T-helper 2 cell treated with Interferon-gamma antibody and Interleukin-4, amounts not matched to agents 5 μg/mL and 100 μg/mL, for 36 hours (primary cell): ENCODE measurements around the gene PDZD7.

Source experiments
- DNase-seq: peaks from one replicate; pipeline ENCODE4 v3.0.0; 2021; ENCODE audit warnings: low spot score
- H3K27ac Mint-ChIP-seq: one replicate; pipeline ENCODE4 v1.8.0; 2021; ENCODE audit warnings: mild to moderate bottlenecking, mixed read lengths
- H3K27me3 Mint-ChIP-seq: one replicate; pipeline ENCODE4 v1.8.0; 2021; ENCODE audit warnings: low read depth, mixed read lengths
- H3K36me3 Mint-ChIP-seq: one replicate; pipeline ENCODE4 v1.8.0; 2021; ENCODE audit warnings: low read depth, mixed read lengths
- H3K4me1 Mint-ChIP-seq: one replicate; pipeline ENCODE4 v1.8.0; 2021; ENCODE audit warnings: low read depth, mixed read lengths
- H3K4me3 Mint-ChIP-seq: one replicate; pipeline ENCODE4 v1.8.0; 2022; ENCODE audit warnings: mild to moderate bottlenecking, moderate library complexity, mixed read lengths
- H3K9me3 Mint-ChIP-seq: one replicate; pipeline ENCODE4 v1.8.0; 2021; ENCODE audit warnings: mixed read lengths

The PDZD7 gene

DNA sequence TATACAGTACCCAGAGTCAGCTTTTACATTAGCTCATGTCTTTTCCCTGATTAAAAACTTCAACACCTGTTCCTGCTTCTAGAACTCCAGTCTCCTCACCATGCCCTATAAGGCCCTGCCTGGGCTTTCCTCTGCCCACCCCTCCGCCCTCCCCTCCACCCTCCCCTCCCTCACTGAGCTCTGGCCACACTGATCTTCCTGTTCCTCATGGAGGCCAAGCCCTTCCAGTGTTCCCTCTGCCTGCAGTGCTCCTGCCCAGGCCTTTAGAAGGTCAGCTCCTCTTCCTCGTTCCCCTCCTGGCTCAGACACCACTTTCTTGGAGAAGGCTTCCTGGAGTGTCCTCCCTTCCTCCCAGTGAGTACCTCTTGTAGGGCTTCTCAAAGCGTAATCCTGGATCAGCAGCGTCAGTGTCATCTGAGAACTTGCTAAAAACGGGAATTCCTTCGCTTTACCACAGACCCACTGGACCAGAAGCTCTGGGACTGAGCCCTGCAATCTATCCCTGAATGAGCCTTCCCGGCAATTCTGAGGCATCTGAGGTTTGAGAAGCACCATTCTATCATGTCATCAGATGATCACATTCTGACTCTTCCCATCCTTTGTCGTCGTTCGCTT, 3.7 kb downstream of the PDZD7 start:
- H3K9me3 Mint-ChIP-seq = no peaks in the 10 kb centered on the region
- no peak for DNase-seq
- no peak overlapping the region for H3K27ac Mint-ChIP-seq
- peaks cover 4% of the 10 kb centered on the region for H3K4me1 Mint-ChIP-seq
- no peak overlapping the region for H3K4me3 Mint-ChIP-seq
- H3K36me3 Mint-ChIP-seq = no peaks in the 10 kb centered on the region
- H3K27me3 Mint-ChIP-seq = peaks cover 19% of the 10 kb centered on the region

DNA sequence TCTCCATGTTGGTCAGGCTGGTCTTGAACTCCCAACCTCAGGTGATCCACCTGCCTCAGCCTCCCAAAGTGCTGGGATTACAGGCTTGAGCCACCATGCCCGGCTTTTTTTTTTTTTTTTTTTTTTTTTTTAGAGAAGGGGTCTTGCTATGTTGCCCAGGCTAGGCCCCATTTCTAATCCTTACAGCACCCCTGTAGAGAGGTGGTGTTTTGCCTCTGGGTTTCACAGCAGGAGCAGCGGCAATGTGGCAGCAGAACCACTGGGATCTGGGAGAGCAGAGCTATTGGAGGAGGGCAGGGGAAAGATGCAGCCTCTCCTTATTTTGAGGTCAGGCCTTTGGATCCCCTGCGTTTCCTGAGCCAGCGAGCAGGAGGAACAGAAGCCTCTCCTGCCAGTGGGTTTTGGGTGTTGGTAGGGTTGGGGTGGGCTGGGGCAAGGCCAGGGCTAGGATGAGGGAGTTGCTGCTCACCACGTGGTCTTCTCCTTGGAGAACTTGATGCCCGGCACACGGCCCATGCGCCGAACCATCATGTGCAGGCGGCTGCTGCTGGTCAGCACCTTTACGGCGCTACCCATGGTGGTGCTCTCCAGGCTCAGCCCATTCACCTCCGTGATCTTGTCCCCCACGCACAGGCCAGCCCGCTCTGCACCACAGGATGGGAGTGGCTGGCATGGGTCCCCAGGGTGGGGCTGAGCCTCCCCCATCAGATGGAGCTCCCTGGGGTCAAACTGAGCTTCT, 7.8 kb downstream of the PDZD7 start:
- H3K4me1 Mint-ChIP-seq = peaks cover 4% of the 10 kb centered on the region
- H3K36me3 Mint-ChIP-seq = no peaks in the 10 kb centered on the region
- H3K4me3 Mint-ChIP-seq = no peak overlapping the region
- H3K27ac Mint-ChIP-seq = no peak overlapping the region
- no peak for DNase-seq
- peaks cover 22% of the 10 kb centered on the region for H3K27me3 Mint-ChIP-seq
- H3K9me3 Mint-ChIP-seq = no peaks in the 10 kb centered on the region

DNA sequence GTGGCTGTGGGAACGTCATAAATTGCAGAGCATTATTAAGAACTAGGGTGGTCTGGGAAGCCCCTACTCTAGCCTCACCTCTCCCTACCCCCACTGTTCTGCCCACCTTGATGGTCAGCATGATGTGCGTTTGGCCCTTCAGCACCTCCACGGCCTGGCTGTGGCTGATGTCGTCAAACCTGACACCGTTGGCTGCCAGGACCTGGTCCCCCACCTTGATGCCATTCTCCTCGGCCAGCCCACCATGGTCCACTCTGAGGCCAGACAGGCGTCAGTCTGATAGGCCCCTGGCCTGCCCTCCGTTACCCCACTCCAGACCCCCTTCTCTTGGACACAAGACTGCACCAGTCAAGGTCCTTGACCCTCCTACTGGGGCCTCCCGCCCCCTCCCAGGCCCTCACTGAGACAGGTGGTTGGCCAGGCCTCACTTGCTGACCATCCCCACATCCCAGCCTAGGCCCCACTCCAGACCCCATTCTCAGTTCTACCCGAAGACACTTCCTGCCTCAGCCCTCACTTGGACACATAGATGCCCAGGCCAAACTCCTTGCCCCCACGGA, 9.2 kb downstream of the PDZD7 start:
- no peaks in the 10 kb centered on the region for H3K9me3 Mint-ChIP-seq
- DNase-seq = no peak
- no peaks in the 10 kb centered on the region for H3K36me3 Mint-ChIP-seq
- H3K27ac Mint-ChIP-seq = no peak overlapping the region
- H3K27me3 Mint-ChIP-seq = peaks cover 24% of the 10 kb centered on the region
- no peak overlapping the region for H3K4me3 Mint-ChIP-seq
- H3K4me1 Mint-ChIP-seq = peaks cover 4% of the 10 kb centered on the region

DNA sequence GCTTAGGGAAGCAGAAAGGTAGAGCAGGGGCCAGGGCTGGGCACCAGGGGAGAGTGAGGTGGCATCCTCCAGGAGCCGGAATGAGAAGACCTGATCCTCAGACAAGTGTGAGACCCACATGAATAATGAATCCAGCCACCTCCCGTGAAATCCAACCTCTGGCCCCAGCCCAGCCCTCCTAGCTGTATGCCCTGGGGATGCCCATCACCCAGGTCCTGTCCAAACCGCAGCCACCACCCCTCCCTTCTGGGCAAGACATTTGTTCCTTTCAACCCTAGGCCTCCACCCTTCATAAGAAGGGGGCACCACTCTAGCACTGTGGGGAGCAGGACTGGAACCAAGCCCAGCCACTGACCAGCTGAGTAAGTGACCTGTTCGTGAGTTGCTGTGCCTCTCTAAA, 9.7 kb downstream of the PDZD7 start:
- peaks cover 28% of the 10 kb centered on the region for H3K27me3 Mint-ChIP-seq
- H3K9me3 Mint-ChIP-seq = no peaks in the 10 kb centered on the region
- no peaks in the 10 kb centered on the region for H3K36me3 Mint-ChIP-seq

DNA sequence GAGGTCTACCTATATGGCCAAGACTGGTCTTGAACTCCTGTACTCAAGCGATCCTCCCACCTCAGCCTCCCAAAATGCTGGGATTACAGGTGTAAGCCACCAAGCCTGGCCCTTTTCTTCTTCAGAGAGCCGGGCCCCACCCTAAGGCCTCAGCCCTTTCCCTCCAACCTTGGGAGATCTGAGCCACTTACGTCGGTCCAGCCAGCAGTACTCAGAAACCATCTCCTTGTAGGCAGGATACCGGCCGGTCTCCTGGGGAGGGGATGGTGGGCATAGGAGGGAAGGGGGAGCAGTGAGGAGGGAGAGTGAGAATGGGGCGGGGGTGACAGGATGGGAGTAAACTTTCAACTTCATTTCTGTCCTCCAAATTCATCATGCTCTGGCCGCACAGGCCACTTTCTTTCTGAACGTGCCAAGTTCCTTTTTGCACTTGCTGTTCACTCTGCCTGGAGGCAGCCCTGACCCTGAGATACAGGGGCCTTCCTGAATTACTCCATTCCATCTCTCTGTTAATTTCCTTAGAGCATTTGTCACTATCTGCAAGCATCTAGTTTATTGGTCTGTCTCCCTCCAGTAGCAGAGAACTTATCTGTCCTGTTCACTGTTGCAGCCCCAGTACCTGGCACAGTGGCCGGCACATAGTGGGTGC, 10.4 kb downstream of the PDZD7 start:
- Mint-ChIP-seq H3K9me3 (no peaks in the 10 kb centered on the region), H3K27ac (no peak overlapping the region), H3K36me3 (no peaks in the 10 kb centered on the region), H3K27me3 (peaks cover 30% of the 10 kb centered on the region), H3K4me3 (no peak overlapping the region), H3K4me1 (peaks cover 4% of the 10 kb centered on the region)
- DNase-seq = no peak

More for the DNA sequence above, 9.7 kb downstream of the PDZD7 start:
- peaks cover 4% of the 10 kb centered on the region for H3K4me1 Mint-ChIP-seq
- no peak overlapping the region for H3K4me3 Mint-ChIP-seq
- no peak for DNase-seq
- no peak overlapping the region for H3K27ac Mint-ChIP-seq

DNA sequence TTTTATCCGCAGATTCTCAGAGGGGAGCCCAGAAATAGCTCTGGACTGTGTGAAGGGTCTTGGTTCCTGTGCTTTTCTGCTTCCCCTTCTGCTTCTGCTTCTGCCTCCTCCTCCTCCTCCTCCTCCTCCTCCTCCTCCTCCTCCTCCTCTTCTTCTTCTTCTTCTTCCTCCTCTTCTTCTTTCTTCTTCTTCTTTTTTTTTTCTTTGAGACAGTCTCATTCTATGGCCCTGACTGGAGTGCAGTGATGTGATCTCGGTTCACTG, 11.6 kb downstream of the PDZD7 start:
- Mint-ChIP-seq H3K4me3 (no peak overlapping the region), H3K4me1 (peaks cover 6% of the 10 kb centered on the region), H3K27ac (no peak overlapping the region)

DNA sequence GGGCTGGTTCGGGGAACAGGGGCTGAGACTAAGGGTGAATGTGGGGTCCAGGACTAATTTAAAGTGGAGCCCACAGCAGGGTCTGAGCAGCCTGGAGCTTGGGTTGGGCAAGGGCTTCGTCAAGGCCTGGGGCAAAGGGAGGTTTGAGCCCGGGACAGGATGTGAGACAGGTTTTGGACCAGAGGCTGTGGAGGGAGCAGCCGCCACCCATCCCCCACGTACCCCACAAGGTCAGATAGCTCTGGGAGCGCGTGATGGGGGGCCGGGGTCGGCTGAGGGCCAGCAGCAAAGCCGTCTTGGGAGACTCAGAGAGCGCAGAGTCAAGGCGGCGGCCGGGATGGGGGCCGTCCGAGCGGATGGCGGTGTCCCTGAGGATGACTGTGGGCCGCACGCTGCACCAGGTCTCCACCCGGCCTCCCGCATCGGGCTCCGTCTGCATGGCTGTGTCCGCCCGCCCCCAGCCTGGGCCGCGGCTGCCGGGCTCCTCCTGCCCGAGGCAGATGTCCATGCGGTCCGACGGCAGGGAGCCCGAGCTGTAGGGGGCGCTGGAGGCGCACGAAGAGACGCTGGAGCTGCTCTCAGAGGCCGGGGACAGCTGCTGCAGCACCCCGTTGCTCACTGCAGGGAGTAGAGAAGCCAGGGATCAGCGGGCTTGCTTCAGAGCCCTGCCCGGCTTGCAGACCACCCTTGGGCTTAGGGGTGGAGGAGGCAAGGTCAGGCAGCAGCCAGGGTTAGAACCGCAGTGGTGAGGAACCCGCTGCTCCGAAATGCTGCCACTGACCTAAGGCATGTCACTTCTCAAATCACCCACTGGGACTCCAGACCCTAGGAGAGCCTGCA, 12.1 kb downstream of the PDZD7 start:
- H3K4me1 Mint-ChIP-seq = peaks cover 9% of the 10 kb centered on the region
- H3K4me3 Mint-ChIP-seq = no peak overlapping the region
- no peaks in the 10 kb centered on the region for H3K9me3 Mint-ChIP-seq
- no peaks in the 10 kb centered on the region for H3K36me3 Mint-ChIP-seq
- DNase-seq = peak; percentile 81
- H3K27ac Mint-ChIP-seq = no peak overlapping the region
- H3K27me3 Mint-ChIP-seq = peaks cover 30% of the 10 kb centered on the region

More for the DNA sequence above, 11.6 kb downstream of the PDZD7 start:
- Mint-ChIP-seq H3K9me3 (no peaks in the 10 kb centered on the region), H3K36me3 (no peaks in the 10 kb centered on the region), H3K27me3 (peaks cover 30% of the 10 kb centered on the region)
- no peak for DNase-seq

DNA sequence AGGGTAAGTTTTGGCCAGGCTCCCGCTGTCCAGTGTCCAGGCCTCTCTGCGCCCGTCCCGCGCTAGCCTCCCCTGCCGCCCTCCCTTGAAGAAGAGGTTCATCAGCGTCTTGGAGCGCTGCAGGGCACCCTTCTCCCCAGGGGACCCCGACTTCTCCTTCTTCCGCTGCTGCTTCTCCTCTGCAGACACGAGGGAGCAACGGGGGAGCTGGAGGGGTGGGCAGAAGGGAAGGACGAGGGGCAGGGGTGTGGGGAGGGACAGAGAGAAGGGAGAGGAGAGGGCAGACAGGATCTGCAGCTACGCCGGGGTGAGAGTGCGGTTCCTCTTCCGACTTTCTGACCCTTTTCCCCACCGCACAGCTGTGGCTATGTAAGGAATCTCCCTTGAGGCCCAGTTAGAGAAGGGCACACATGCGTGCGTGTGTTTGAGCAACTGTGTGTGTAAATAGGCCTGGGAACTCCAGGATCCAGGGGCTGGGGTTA, 12.8 kb downstream of the PDZD7 start:
- Mint-ChIP-seq H3K4me1 (peaks cover 11% of the 10 kb centered on the region), H3K27ac (no peak overlapping the region), H3K36me3 (no peaks in the 10 kb centered on the region), H3K4me3 (no peak overlapping the region), H3K27me3 (peaks cover 30% of the 10 kb centered on the region), H3K9me3 (no peaks in the 10 kb centered on the region)
- DNase-seq = no peak

DNA sequence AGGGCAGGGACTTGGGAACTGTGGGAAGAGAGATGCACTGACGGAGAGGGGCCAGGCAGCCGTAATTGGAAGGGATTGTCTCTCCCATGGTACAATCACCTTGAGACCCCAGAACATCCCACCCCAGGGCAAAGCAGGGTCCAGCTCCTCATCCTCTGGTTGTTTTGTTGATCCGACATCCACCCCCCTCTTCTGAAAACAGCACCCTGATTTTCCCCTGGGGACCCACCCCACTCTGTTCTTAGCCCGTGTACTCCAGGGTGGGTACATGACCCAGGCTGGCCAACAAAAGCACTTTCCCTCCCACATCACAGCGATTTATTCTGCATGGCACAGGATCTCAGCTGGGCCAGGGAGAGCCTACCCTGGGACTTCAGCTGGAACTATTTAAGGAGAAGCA, 14.1 kb downstream of the PDZD7 start:
- H3K4me1 Mint-ChIP-seq = peaks cover 16% of the 10 kb centered on the region
- H3K4me3 Mint-ChIP-seq = no peak overlapping the region
- H3K36me3 Mint-ChIP-seq = no peaks in the 10 kb centered on the region
- no peaks in the 10 kb centered on the region for H3K9me3 Mint-ChIP-seq
- no peak overlapping the region for H3K27ac Mint-ChIP-seq
- H3K27me3 Mint-ChIP-seq = peaks cover 30% of the 10 kb centered on the region
- DNase-seq = no peak

DNA sequence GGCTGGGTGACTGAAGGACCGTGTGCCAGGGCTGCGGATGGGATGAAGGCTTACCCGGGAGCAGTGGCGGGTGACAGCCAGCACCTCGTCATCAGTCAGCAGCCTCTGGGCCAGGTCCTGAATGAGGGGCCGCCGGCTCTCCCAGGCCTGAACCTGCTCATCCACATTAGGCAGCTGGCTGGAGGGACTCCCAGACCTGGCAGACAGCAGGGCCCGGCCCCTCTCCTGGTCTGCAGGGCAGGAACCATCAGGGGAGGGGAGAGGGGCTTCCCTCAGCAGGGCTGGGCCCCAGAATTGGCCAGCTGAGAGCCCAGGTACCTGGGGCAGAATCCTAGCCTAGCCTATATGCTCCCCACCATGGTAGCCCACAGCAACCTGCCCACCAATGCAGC, 15.4 kb downstream of the PDZD7 start:
- Mint-ChIP-seq H3K27ac (no peak overlapping the region), H3K27me3 (peaks cover 26% of the 10 kb centered on the region), H3K9me3 (no peaks in the 10 kb centered on the region), H3K36me3 (no peaks in the 10 kb centered on the region), H3K4me3 (no peak overlapping the region), H3K4me1 (peaks cover 16% of the 10 kb centered on the region)
- no peak for DNase-seq

DNA sequence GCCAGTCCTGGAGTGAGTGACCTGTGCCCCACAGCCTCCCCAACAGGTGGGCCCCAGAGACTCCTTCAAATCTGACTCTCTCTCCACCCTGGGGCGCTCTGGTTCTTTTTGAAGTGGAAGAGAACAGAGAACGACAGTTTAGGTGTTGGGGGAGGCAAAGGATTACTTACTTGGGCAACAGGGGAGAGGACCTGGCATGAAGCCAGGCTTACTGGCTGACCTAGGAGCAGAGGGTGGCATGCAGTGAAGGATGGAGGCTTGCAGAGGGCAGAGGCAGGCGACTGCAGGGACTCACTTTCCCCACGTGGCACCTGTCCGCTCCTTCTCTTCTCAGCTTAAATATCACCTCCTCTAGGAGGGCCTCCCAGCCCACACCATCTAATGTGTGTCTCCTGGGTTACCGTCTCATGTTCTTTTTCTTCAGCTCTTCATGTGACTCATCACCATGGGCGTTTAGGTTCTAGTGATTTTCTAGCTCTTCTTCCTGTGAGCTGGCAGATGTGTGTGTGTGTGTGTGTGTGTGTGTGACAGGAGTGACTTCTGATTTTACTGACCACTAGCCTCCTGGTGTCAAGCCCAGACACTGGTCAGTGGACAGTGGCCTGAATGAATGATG, 15.9 kb downstream of the PDZD7 start:
- Mint-ChIP-seq H3K9me3 (no peaks in the 10 kb centered on the region), H3K4me3 (no peak overlapping the region), H3K27me3 (peaks cover 26% of the 10 kb centered on the region), H3K27ac (no peak overlapping the region), H3K4me1 (peaks cover 16% of the 10 kb centered on the region), H3K36me3 (no peaks in the 10 kb centered on the region)
- DNase-seq = peak; percentile 17

DNA sequence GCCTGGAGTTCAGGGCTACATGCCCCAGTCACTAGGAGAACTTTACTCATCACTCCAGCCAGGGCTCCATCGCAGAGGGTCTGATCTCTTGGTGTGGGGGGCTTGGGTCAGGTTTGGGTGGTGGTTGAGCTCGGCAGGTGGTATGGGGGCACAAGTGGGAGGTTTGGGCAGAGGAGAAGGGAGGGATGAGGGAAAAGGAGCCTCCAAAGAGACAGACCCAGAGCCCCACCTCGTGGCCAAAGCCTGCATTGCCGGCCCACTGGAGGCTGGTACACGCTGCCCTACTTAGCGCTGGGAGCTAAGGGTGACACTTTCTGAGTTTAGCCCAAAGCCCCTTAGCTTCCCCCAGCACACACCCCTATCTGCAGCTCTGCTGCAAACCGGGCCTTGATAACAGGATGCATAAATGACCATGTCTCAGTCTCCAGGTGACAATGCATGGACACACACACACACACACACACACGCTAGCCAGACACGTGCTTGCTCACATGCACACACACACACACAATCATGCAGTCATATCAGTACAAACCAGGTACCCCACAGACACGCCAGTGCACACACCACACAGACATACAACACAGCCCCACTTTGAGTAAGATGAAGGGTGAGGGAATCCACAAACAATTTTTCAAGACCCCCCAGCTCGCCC, 16.6 kb downstream of the PDZD7 start:
- Mint-ChIP-seq H3K27ac (no peak overlapping the region), H3K4me3 (no peak overlapping the region), H3K4me1 (peaks cover 16% of the 10 kb centered on the region), H3K9me3 (no peaks in the 10 kb centered on the region), H3K36me3 (no peaks in the 10 kb centered on the region), H3K27me3 (peaks cover 22% of the 10 kb centered on the region)
- DNase-seq = peak; percentile 53

DNA sequence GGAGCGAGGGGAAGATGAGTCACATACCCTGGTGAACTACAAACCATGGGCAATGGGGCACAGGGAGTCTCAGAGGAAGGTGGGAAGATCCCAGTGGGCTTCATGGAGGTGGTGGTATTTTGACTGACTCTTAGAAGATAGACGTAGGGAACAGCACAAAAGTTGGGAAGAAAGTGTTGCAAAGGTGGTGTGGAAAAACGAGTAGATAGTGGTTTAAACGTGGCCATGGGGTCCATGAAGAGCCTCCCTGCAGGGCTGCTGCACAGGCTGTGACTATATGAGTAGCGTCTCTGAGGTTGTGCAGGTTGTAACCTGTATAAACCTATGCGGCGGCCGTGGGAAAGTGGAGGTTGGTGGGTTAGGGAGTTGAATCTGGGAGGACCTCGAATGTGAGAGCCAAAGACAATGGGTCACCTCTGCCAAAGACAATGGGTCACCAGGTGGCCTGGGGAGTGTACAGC, 17.5 kb downstream of the PDZD7 start:
- H3K36me3 Mint-ChIP-seq = no peaks in the 10 kb centered on the region
- peaks cover 13% of the 10 kb centered on the region for H3K4me1 Mint-ChIP-seq
- H3K4me3 Mint-ChIP-seq = no peak overlapping the region
- peaks cover 19% of the 10 kb centered on the region for H3K27me3 Mint-ChIP-seq
- no peaks in the 10 kb centered on the region for H3K9me3 Mint-ChIP-seq
- DNase-seq = no peak
- H3K27ac Mint-ChIP-seq = no peak overlapping the region
